A673 (cell line): Measurements from ENCODE around the gene ZPBP2. TPM values are rescaled to one million over a fixed set of nuclear protein-coding genes. Genes with fewer than 3 reads are reported as not detected.

ENCODE experiments used
- BruUV-seq: library from RNA; stranded (reverse); fragments of 400-500 nt; replicated peaks from 2 replicates; lab custom pipeline; 2021; lab: Mats Ljungman, UMichigan
- CTCF ChIA-PET: fragments of 300-600 bp; sonication (Branson Sonifier 250); formaldehyde crosslinking; loops from one replicate; lab custom pipeline; 2022; ENCODE audit warnings: antibody characterized with exemption; lab: Charles Lee
- POLR2A ChIA-PET: fragments of 300-600 bp; sonication (Branson Sonifier 250); formaldehyde crosslinking; loops from one replicate; lab custom pipeline; 2022; ENCODE audit warnings: antibody characterized with exemption; ENCODE audit not compliant: low non-redundant PET; lab: Charles Lee
- DNase-seq: peaks from one replicate; pipeline ENCODE4 v3.0.0-alpha.2; 2015; ENCODE audit warnings: low spot score
- H3K27ac ChIP-seq: fragments of 200-600 bp; sonication (generic); 2 replicates; pipeline ENCODE4 v1.5.1; 2016; ENCODE audit warnings: mixed run types, low read depth, mild to moderate bottlenecking, mixed read lengths, antibody characterized with exemption, low read length; ENCODE audit not compliant: poor library complexity, severe bottlenecking
- H3K27me3 ChIP-seq: fragments of 200-600 bp; sonication (generic); replicated peaks from 2 replicates; pipeline ENCODE4 v1.6.1; 2017; ENCODE audit warnings: mixed run types, low read depth, mild to moderate bottlenecking, mixed read lengths, antibody characterized with exemption, low read length; ENCODE audit not compliant: insufficient read depth, poor library complexity
- H3K36me3 ChIP-seq: fragments of 200-600 bp; sonication (generic); 2 replicates; pipeline ENCODE4 v1.6.1; 2016; ENCODE audit warnings: mixed run types, mild to moderate bottlenecking, mixed read lengths, antibody characterized with exemption, low read length; ENCODE audit not compliant: insufficient read depth, poor library complexity, severe bottlenecking
- H3K4me1 ChIP-seq: fragments of 200-600 bp; sonication (generic); 2 replicates; pipeline ENCODE4 v1.6.1; 2017; ENCODE audit warnings: mixed run types, mild to moderate bottlenecking, mixed read lengths, antibody characterized with exemption, low read length; ENCODE audit not compliant: insufficient read depth, poor library complexity, severe bottlenecking
- H3K4me3 ChIP-seq: fragments of 200-600 bp; sonication (generic); 2 replicates; pipeline ENCODE4 v1.5.1; 2016; ENCODE audit warnings: low read depth, mixed run types, mild to moderate bottlenecking, mixed read lengths, low read length; ENCODE audit not compliant: poor library complexity, severe bottlenecking
- H3K9me3 ChIP-seq: fragments of 200-600 bp; sonication (generic); 2 replicates; pipeline ENCODE4 v1.6.1; 2016; ENCODE audit warnings: mixed run types, low read depth, mild to moderate bottlenecking, mixed read lengths, antibody characterized with exemption, low read length; ENCODE audit not compliant: poor library complexity, severe bottlenecking
- CTCF ChIP-seq: fragments of 300-800, 200-600 bp; sonication (generic); conservative IDR thresholded peaks from 2 replicates; pipeline ENCODE4 v1.5.1; 2017; ENCODE audit warnings: low read depth, mild to moderate bottlenecking, antibody characterized with exemption, low read length, moderate library complexity, mixed read lengths
- EZH2 ChIP-seq: fragments of 200-600 bp; sonication (generic); IDR thresholded peaks from 2 replicates; pipeline ENCODE4 v1.6.1; 2017; ENCODE audit warnings: borderline replicate concordance, low read depth, mild to moderate bottlenecking, mixed read lengths, antibody characterized with exemption, low read length; ENCODE audit not compliant: poor library complexity, severe bottlenecking
- intact Hi-C: fragments of 100-400 bp; cut with micrococcal nuclease; formaldehyde crosslinking; loops from one replicate; pipeline ENCODE4 v1.10.0; 2022; ENCODE audit not compliant: unreplicated experiment
- total RNA-seq: library from RNA; stranded (reverse); gene quantifications from 2 replicates; pipeline ENCODE4 v1.2.3, GENCODE V29; 2021

ZPBP2 gene
- total RNA-seq, 1 experiment from 2014 or later, result not detected

GRCh38 chr17:39820987-39821386, 47.0 kb upstream of the ZPBP2 start:
- no TSS peak for BruUV-seq
- H3K27ac ChIP-seq, result no peak overlapping the region
- CTCF ChIA-PET, result interaction anchor here (0.6 kb wide), 1 partner anchor 542 kb away, joined by 3 read pairs; no protein-coding TSS in a partner anchor
- no peaks in the 10 kb centered on the region for H3K27me3 ChIP-seq
- no peak for DNase-seq
- no peaks in the 10 kb centered on the region for H3K36me3 ChIP-seq
- intact Hi-C loops, result no loop called here
- POLR2A ChIA-PET, result no interaction called here
- H3K4me3 ChIP-seq, result no peak overlapping the region
- H3K4me1 ChIP-seq, result no peaks in the 10 kb centered on the region
- no peak for TF ChIP-seq CTCF
- TF ChIP-seq EZH2, result no peak
- H3K9me3 ChIP-seq, result no peaks in the 10 kb centered on the region

GRCh38 chr17:39822051-39822451, 46.0 kb upstream of the ZPBP2 start:
- no peak for TF ChIP-seq EZH2
- TF ChIP-seq CTCF, result no peak
- POLR2A ChIA-PET, result no interaction called here
- no TSS peak for BruUV-seq
- H3K27me3 ChIP-seq, result no peaks in the 10 kb centered on the region
- no peak overlapping the region for H3K27ac ChIP-seq
- H3K4me1 ChIP-seq, result no peaks in the 10 kb centered on the region
- intact Hi-C loops, result no loop called here
- no peaks in the 10 kb centered on the region for H3K9me3 ChIP-seq
- no peaks in the 10 kb centered on the region for H3K36me3 ChIP-seq
- no peak overlapping the region for H3K4me3 ChIP-seq
- CTCF ChIA-PET, result no interaction called here
- DNase-seq, result no peak

GRCh38 chr17:39823407-39824054, 44.5 kb upstream of the ZPBP2 start:
- Histone ChIP-seq H3K9me3 (no peaks in the 10 kb centered on the region), H3K27me3 (no peaks in the 10 kb centered on the region), H3K36me3 (no peaks in the 10 kb centered on the region), H3K4me1 (no peaks in the 10 kb centered on the region), H3K4me3 (no peak overlapping the region), H3K27ac (no peak overlapping the region)
- ChIA-PET POLR2A (no interaction called here), CTCF (no interaction called here)
- DNase-seq, result no peak
- intact Hi-C loops, result no loop called here
- BruUV-seq, result no TSS peak
- TF ChIP-seq CTCF (no peak), EZH2 (no peak)
